HEK293 (cell line): ENCODE measurements around the gene NDUFC2.
A peak's percentile ranks its signal among the peaks of the same experiment; 100 is the strongest.
"Not testable (repeated sequence)": the region's sequence is repeated elsewhere in the genome, so short reads cannot be mapped to it uniquely, and the experiment has no call there.

Experiments
- CTCF ChIA-PET: fragments of 350-600 bp; formaldehyde crosslinking; extraction: SDS; loops from one replicate; lab custom pipeline; 2021; ENCODE audit warnings: antibody characterized with exemption; lab: Yijun Ruan, JAX
- POLR2A ChIA-PET: fragments of 300-600 bp; formaldehyde crosslinking; extraction: SDS; loops from one replicate; lab custom pipeline; 2020; ENCODE audit warnings: antibody characterized with exemption, inconsistent platforms; lab: Yijun Ruan, JAX
- H3K27ac ChIP-seq: fragments of 200-500 bp; sonication (Bioruptor generic); 2 replicates; pipeline ENCODE4 v1.5.1; 2014; ENCODE audit warnings: low read depth, low read length, control low read depth, inconsistent platforms; ENCODE audit errors: extremely low read depth
- H3K36me3 ChIP-seq, 2 experiments: fragments of 200-500 bp in 1 of 2; sonication (Bioruptor generic) in 1 of 2; 1 replicate in 1 of 2; 2 replicates in 1 of 2; pipeline ENCODE4 v1.5.1; 2014 to 2017; ENCODE audit warnings: inconsistent platforms in 2 of 2, low read length in 2 of 2; ENCODE audit not compliant: control insufficient read depth in 2 of 2, insufficient read depth in 1 of 2
- H3K4me1 ChIP-seq: fragments of 200-500 bp; sonication (Bioruptor generic); 2 replicates; pipeline ENCODE4 v1.5.1; 2014; ENCODE audit warnings: mild to moderate bottlenecking, low read length, inconsistent platforms; ENCODE audit not compliant: control insufficient read depth, insufficient read depth
- H3K4me3 ChIP-seq: 2 replicates; pipeline ENCODE4 v1.5.1; 2011; ENCODE audit warnings: low read depth, mild to moderate bottlenecking, control low read depth, low read length, moderate library complexity
- H3K9me3 ChIP-seq: fragments of 200-500 bp; sonication (Bioruptor generic); 2 replicates; pipeline ENCODE4 v1.5.1; 2014; ENCODE audit warnings: low read depth, low read length, inconsistent platforms; ENCODE audit not compliant: control insufficient read depth, insufficient read depth
- GLI4 ChIP-seq: fragments of 450-650 bp; formaldehyde crosslinking; IDR thresholded peaks from 2 replicates; pipeline ENCODE4 v1.5.1; 2016; ENCODE audit warnings: missing biosample characterization, missing genetic modification characterization
- SCRT1 ChIP-seq: fragments of 450-650 bp; formaldehyde crosslinking; IDR thresholded peaks from 2 replicates; pipeline ENCODE4 v1.5.1; 2016; ENCODE audit warnings: missing biosample characterization, missing genetic modification characterization, borderline replicate concordance
- SCRT2 ChIP-seq: fragments of 450-650 bp; formaldehyde crosslinking; IDR thresholded peaks from 2 replicates; pipeline ENCODE4 v1.5.1; 2016; ENCODE audit warnings: missing biosample characterization, missing genetic modification characterization
- ZNF121 ChIP-seq: fragments of 450-650 bp; formaldehyde crosslinking; IDR thresholded peaks from 2 replicates; pipeline ENCODE4 v1.5.1; 2016; ENCODE audit warnings: missing biosample characterization, missing genetic modification characterization
- ZNF239 ChIP-seq: fragments of 450-650 bp; formaldehyde crosslinking; IDR thresholded peaks from 2 replicates; pipeline ENCODE4 v1.5.1; 2016; ENCODE audit warnings: missing biosample characterization, missing genetic modification characterization
- ZNF366 ChIP-seq: fragments of 450-650 bp; formaldehyde crosslinking; conservative IDR thresholded peaks from 2 replicates; pipeline ENCODE4 v1.5.1; 2016; ENCODE audit warnings: missing biosample characterization, missing genetic modification characterization
- ZNF37A ChIP-seq: fragments of 450-650 bp; IDR thresholded peaks from 2 replicates; pipeline ENCODE4 v1.5.1; 2018; ENCODE audit warnings: missing biosample characterization, missing genetic modification characterization
- ZNF423 ChIP-seq: fragments of 450-650 bp; formaldehyde crosslinking; IDR thresholded peaks from 2 replicates; pipeline ENCODE4 v1.5.1; 2016; ENCODE audit warnings: missing biosample characterization, missing genetic modification characterization
- ZNF433 ChIP-seq: fragments of 450-650 bp; formaldehyde crosslinking; IDR thresholded peaks from 2 replicates; pipeline ENCODE4 v1.5.1; 2016; ENCODE audit warnings: missing biosample characterization, missing genetic modification characterization, low read depth
- ZNF548 ChIP-seq: fragments of 450-650 bp; formaldehyde crosslinking; IDR thresholded peaks from 2 replicates; pipeline ENCODE4 v1.5.1; 2016; ENCODE audit warnings: missing biosample characterization, missing genetic modification characterization
- ZNF585B ChIP-seq: fragments of 450-650 bp; formaldehyde crosslinking; IDR thresholded peaks from 2 replicates; pipeline ENCODE4 v1.5.1; 2016; ENCODE audit warnings: missing biosample characterization, missing genetic modification characterization
- ZNF623 ChIP-seq: fragments of 450-650 bp; formaldehyde crosslinking; IDR thresholded peaks from 2 replicates; pipeline ENCODE4 v1.5.1; 2016; ENCODE audit warnings: missing biosample characterization, missing genetic modification characterization
- ZNF629 ChIP-seq: fragments of 450-650 bp; formaldehyde crosslinking; IDR thresholded peaks from 2 replicates; pipeline ENCODE4 v1.5.1; 2017; ENCODE audit warnings: missing biosample characterization, missing genetic modification characterization
- ZNF76 ChIP-seq: fragments of 450-650 bp; formaldehyde crosslinking; IDR thresholded peaks from 2 replicates; pipeline ENCODE4; 2016; ENCODE audit warnings: low read depth, missing biosample characterization, missing genetic modification characterization, borderline replicate concordance
- TF ChIP-seq, protein P1 (sequence below): fragments of 450-650 bp; formaldehyde crosslinking; IDR thresholded peaks from 2 replicates; pipeline ENCODE4 v1.5.1; 2016; ENCODE audit warnings: missing biosample characterization, missing genetic modification characterization
- TF ChIP-seq, protein P2 (sequence below): fragments of 450-650 bp; formaldehyde crosslinking; IDR thresholded peaks from 2 replicates; pipeline ENCODE4 v1.5.1; 2016; ENCODE audit warnings: missing biosample characterization, missing genetic modification characterization
- TF ChIP-seq, protein P3 (sequence below): fragments of 450-650 bp; formaldehyde crosslinking; IDR thresholded peaks from 2 replicates; pipeline ENCODE4 v1.5.1; 2016; ENCODE audit warnings: missing biosample characterization, missing genetic modification characterization

NDUFC2 gene

DNA sequence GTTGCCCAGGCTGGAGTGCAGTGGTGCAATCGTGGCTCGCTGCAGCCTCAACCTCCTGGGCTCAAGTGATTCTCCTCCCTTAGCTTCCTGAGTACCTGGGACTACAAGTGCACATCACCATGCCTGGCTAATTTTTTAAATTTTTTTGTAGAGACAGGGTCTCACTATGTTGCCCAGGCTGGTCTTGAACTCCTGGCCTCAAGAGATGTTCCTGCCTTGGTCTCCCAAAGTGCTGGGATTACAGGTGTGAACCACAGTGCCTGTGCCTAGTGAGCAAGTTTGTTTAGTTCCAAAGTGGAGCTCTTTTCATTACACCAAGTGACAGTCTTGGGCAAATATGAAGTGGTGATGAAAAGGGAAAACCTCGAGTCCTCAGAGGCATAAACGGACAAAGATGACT, 2.1 kb downstream of the NDUFC2 start:
- not testable (repeated sequence) for H3K9me3 ChIP-seq, H3K4me1 ChIP-seq, H3K27ac ChIP-seq, H3K4me3 ChIP-seq
- peaks cover 0 to 28% of the 10 kb centered on the region in 2 experiments; a peak in 1 of 3 replicates for H3K36me3 ChIP-seq
- peak; percentile 77 for TF ChIP-seq ZNF121
- TF ChIP-seq, protein P1, sequence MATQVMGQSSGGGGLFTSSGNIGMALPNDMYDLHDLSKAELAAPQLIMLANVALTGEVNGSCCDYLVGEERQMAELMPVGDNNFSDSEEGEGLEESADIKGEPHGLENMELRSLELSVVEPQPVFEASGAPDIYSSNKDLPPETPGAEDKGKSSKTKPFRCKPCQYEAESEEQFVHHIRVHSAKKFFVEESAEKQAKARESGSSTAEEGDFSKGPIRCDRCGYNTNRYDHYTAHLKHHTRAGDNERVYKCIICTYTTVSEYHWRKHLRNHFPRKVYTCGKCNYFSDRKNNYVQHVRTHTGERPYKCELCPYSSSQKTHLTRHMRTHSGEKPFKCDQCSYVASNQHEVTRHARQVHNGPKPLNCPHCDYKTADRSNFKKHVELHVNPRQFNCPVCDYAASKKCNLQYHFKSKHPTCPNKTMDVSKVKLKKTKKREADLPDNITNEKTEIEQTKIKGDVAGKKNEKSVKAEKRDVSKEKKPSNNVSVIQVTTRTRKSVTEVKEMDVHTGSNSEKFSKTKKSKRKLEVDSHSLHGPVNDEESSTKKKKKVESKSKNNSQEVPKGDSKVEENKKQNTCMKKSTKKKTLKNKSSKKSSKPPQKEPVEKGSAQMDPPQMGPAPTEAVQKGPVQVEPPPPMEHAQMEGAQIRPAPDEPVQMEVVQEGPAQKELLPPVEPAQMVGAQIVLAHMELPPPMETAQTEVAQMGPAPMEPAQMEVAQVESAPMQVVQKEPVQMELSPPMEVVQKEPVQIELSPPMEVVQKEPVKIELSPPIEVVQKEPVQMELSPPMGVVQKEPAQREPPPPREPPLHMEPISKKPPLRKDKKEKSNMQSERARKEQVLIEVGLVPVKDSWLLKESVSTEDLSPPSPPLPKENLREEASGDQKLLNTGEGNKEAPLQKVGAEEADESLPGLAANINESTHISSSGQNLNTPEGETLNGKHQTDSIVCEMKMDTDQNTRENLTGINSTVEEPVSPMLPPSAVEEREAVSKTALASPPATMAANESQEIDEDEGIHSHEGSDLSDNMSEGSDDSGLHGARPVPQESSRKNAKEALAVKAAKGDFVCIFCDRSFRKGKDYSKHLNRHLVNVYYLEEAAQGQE, result 0 out of 2 replicates have a peak, but pooled peaks have one; percentile 1
- POLR2A ChIA-PET, result interaction anchor here (0.6 to 1.8 kb wide), 2 partner anchors 11 to 83 kb away, joined by 8 to 10 read pairs; partner anchors contain the start of gene INTS4
- CTCF ChIA-PET, result interaction anchor here (0.6 to 0.7 kb wide), 2 partner anchors 33 to 304 kb away, joined by 3 read pairs; no protein-coding TSS in a partner anchor

DNA sequence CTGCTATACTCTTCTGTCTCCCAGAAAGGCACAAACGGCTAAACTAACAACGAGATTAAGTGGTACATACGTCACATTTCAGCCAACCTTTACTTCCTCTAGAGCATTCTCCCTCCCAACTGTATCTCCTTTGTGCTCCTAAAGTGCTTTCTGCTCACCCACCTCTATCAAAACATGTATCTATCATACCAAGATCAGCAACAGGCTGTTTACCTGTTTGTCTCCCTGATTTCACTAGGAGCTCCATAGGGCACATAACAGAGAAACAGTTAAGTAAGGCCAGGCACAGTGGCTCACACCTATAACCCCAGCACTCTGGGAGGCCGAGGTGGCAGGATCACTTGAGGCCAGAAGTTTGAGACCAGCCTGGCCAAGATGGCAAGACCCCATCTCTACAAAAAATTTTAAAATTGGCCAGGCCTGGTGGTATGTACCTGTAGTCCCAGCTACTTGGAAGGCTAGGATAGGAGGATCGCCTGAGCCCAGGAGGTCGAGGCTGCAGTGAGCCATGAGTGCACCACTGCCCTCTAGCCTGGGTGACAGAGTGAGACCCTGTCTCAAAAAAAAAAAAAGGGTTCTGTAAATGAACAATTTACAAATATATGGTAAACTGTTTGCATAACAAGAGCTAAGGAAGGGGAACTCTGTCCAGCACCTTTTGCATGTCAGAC, 2.8 kb downstream of the NDUFC2 start:
- ChIA-PET POLR2A (interaction anchor here (0.6 to 1.8 kb wide), 2 partner anchors 11 to 82 kb away, joined by 8 to 10 read pairs; partner anchors contain the start of gene INTS4), CTCF (interaction anchor here (0.6 kb wide), 1 partner anchor 31 kb away, joined by 3 read pairs; no protein-coding TSS in a partner anchor)
- H3K4me3 ChIP-seq, result no peak overlapping the region
- peaks cover 3% of the 10 kb centered on the region; the same call in 1 of the 2 replicates for H3K4me1 ChIP-seq
- no peaks in the 10 kb centered on the region for H3K9me3 ChIP-seq
- peaks cover 4 to 34% of the 10 kb centered on the region in 2 experiments; a peak in 2 of 3 replicates for H3K36me3 ChIP-seq
- H3K27ac ChIP-seq, result no peak overlapping the region
- TF ChIP-seq ZNF76 (tag by site-specific recombination), result no peak
- TF ChIP-seq GLI4 (tag by site-specific recombination), result no peak
- TF ChIP-seq ZNF548, result no peak
- TF ChIP-seq, protein P2, sequence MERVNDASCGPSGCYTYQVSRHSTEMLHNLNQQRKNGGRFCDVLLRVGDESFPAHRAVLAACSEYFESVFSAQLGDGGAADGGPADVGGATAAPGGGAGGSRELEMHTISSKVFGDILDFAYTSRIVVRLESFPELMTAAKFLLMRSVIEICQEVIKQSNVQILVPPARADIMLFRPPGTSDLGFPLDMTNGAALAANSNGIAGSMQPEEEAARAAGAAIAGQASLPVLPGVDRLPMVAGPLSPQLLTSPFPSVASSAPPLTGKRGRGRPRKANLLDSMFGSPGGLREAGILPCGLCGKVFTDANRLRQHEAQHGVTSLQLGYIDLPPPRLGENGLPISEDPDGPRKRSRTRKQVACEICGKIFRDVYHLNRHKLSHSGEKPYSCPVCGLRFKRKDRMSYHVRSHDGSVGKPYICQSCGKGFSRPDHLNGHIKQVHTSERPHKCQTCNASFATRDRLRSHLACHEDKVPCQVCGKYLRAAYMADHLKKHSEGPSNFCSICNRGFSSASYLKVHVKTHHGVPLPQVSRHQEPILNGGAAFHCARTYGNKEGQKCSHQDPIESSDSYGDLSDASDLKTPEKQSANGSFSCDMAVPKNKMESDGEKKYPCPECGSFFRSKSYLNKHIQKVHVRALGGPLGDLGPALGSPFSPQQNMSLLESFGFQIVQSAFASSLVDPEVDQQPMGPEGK, result no peak
- no peak for TF ChIP-seq ZNF423 (tag by site-specific recombination)
- TF ChIP-seq SCRT1, result peak; percentile 89
- peak; percentile 82 for TF ChIP-seq SCRT2 (tag by site-specific recombination)
- no peak for TF ChIP-seq ZNF433 (tag by site-specific recombination)
- no peak for TF ChIP-seq ZNF585B
- TF ChIP-seq ZNF37A (tag by site-specific recombination), result no peak
- no peak for TF ChIP-seq ZNF366 (tag by site-specific recombination)
- TF ChIP-seq, protein P3, sequence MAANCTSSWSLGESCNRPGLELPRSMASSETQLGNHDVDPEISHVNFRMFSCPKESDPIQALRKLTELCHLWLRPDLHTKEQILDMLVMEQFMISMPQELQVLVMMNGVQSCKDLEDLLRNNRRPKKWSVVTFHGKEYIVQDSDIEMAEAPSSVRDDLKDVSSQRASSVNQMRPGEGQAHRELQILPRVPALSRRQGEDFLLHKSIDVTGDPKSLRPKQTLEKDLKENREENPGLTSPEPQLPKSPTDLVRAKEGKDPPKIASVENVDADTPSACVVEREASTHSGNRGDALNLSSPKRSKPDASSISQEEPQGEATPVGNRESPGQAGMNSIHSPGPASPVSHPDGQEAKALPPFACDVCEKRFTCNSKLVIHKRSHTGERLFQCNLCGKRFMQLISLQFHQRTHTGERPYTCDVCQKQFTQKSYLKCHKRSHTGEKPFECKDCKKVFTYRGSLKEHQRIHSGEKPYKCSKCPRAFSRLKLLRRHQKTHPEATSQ (tag by site-specific recombination), result no peak
- peak; percentile 57 for TF ChIP-seq ZNF121
- no peak for TF ChIP-seq ZNF623 (tag by site-specific recombination)
- TF ChIP-seq ZNF629 (tag by site-specific recombination), result 0 out of 2 replicates have a peak, but pooled peaks have one; percentile 23
- TF ChIP-seq, protein P1, result 0 out of 2 replicates have a peak, but pooled peaks have one; percentile 25
- TF ChIP-seq ZNF239 (tag by site-specific recombination), result no peak
